NCI-H1105 treated with DMSO at 0.1 percent for 48 hours (cell line): ENCODE results near the gene OR2C1.

ENCODE experiments used
- DNase-seq: peaks from one replicate; lab custom pipeline; 2025; lab: John Stamatoyannopoulos, UW

Gene OR2C1

GRCh38 chr16:3400446-3400778, 44.7 kb downstream of the OR2C1 start:
- no peak for DNase-seq

GRCh38 chr16:3400779-3401688, 45.3 kb downstream of the OR2C1 start, which contains the start of the genes ZNF174 and ZSCAN32:
Gene ZNF174 (plus strand): TSS chr16:3401215. CDS start chr16:3402005, 790 bp downstream.
Gene ZSCAN32 (minus strand): TSS chr16:3401004. CDS start chr16:3397557, 3,447 bp downstream.
- DNase-seq: peak; percentile 93

- DNase-seq: no peak
Measured at GRCh38 chr16:3401719-3402397, 46.2 kb downstream of the OR2C1 start.
